WTC11 (cell line): Measurements from ENCODE around the gene SPNS1. TPM values are rescaled to one million over a fixed set of nuclear protein-coding genes. Genes with fewer than 3 reads are reported as not detected.

Experiments used
- ATAC-seq: fragments of 200-7000 bp; cut with Tn5 transposase; 2 replicates; pipeline ENCODE4 v1.10.0; 2021; ENCODE audit warnings: mild to moderate bottlenecking, moderate library complexity
- CTCF ChIA-PET: fragments of 300-600 bp; sonication (Branson Sonifier 250); formaldehyde crosslinking; loops from one replicate; lab custom pipeline; 2021; ENCODE audit warnings: antibody characterized with exemption; lab: Charles Lee
- POLR2A ChIA-PET: fragments of 350-600 bp; sonication (Branson Sonifier 250); formaldehyde crosslinking; loops from one replicate; lab custom pipeline; 2021; ENCODE audit warnings: antibody characterized with exemption; lab: Charles Lee
- DNase-seq: peaks from one replicate; pipeline ENCODE4 v3.0.0; 2021; ENCODE audit warnings: low spot score
- H3K27ac Mint-ChIP-seq: 2 replicates; pipeline ENCODE4 v1.8.0; 2021; ENCODE audit warnings: mixed read lengths
- H3K27me3 Mint-ChIP-seq: 2 replicates; pipeline ENCODE4 v1.8.0; 2021; ENCODE audit warnings: low read depth, mild to moderate bottlenecking, moderate library complexity, mixed read lengths
- H3K36me3 Mint-ChIP-seq: 2 replicates; pipeline ENCODE4 v1.8.0; 2021; ENCODE audit warnings: mixed read lengths
- H3K4me1 Mint-ChIP-seq: 2 replicates; pipeline ENCODE4 v1.8.0; 2022; ENCODE audit warnings: mixed read lengths
- H3K4me3 Mint-ChIP-seq: 2 replicates; pipeline ENCODE4 v1.8.0; 2021; ENCODE audit warnings: mild to moderate bottlenecking, moderate library complexity, mixed read lengths
- H3K9me3 Mint-ChIP-seq: 2 replicates; pipeline ENCODE4 v1.8.0; 2021; ENCODE audit warnings: mixed read lengths
- AR ChIP-seq: fragments of 250-450 bp; sonication (Bioruptor Pico); IDR thresholded peaks from 2 replicates; pipeline ENCODE4 v1.9.0; 2021; ENCODE audit warnings: mild to moderate bottlenecking
- CBFB ChIP-seq: sonication (generic); formaldehyde crosslinking; IDR thresholded peaks from 2 replicates; pipeline ENCODE4 v1.8.1; 2022; ENCODE audit warnings: mild to moderate bottlenecking, low read depth, missing genetic modification reagents
- CDX4 ChIP-seq: fragments of 250-450 bp; sonication (Bioruptor Pico); IDR thresholded peaks from 2 replicates; pipeline ENCODE4 v1.9.0; 2021; ENCODE audit warnings: moderate library complexity, mild to moderate bottlenecking, inconsistent platforms, borderline replicate concordance
- CREB1 ChIP-seq: sonication (generic); formaldehyde crosslinking; IDR thresholded peaks from 2 replicates; pipeline ENCODE4 v1.8.0; 2023; ENCODE audit warnings: mild to moderate bottlenecking, missing genetic modification reagents
- ERG ChIP-seq: fragments of 250-450 bp; sonication (Bioruptor Pico); IDR thresholded peaks from 2 replicates; pipeline ENCODE4 v1.8.0; 2021; ENCODE audit warnings: mild to moderate bottlenecking
- FOXJ3 ChIP-seq: sonication (generic); formaldehyde crosslinking; IDR thresholded peaks from 2 replicates; pipeline ENCODE4 v1.9.0; 2021; ENCODE audit warnings: missing genetic modification reagents, mild to moderate bottlenecking, borderline replicate concordance
- FOXK1 ChIP-seq: sonication (generic); formaldehyde crosslinking; IDR thresholded peaks from 2 replicates; pipeline ENCODE4 v1.8.0; 2022; ENCODE audit warnings: mild to moderate bottlenecking, moderate library complexity, missing genetic modification reagents
- GTF2I ChIP-seq: fragments of 250-450 bp; sonication (Bioruptor Pico); conservative IDR thresholded peaks from 2 replicates; pipeline ENCODE4 v1.4.0; 2021; ENCODE audit warnings: mild to moderate bottlenecking
- KAT7 ChIP-seq: sonication (generic); formaldehyde crosslinking; IDR thresholded peaks from 2 replicates; pipeline ENCODE4 v1.8.1; 2023; ENCODE audit warnings: missing genetic modification reagents, mild to moderate bottlenecking, borderline replicate concordance
- MYBL2 ChIP-seq: sonication (generic); formaldehyde crosslinking; IDR thresholded peaks from 2 replicates; pipeline ENCODE4 v1.8.1; 2023; ENCODE audit warnings: mild to moderate bottlenecking, moderate library complexity, missing genetic modification reagents
- NR1H2 ChIP-seq: sonication (generic); formaldehyde crosslinking; IDR thresholded peaks from 2 replicates; pipeline ENCODE4 v1.9.0; 2021; ENCODE audit warnings: mild to moderate bottlenecking, moderate library complexity, missing genetic modification reagents
- NR3C1 ChIP-seq: sonication (generic); formaldehyde crosslinking; conservative IDR thresholded peaks from 2 replicates; pipeline ENCODE4 v1.8.1; 2023; ENCODE audit warnings: low read depth, mild to moderate bottlenecking, missing genetic modification reagents
- SOX15 ChIP-seq: fragments of 250-450 bp; sonication (Bioruptor Pico); IDR thresholded peaks from 2 replicates; pipeline ENCODE4 v1.9.0; 2021; ENCODE audit warnings: mild to moderate bottlenecking
- SP1 ChIP-seq: sonication (generic); formaldehyde crosslinking; conservative IDR thresholded peaks from 2 replicates; pipeline ENCODE4 v1.8.1; 2022; ENCODE audit warnings: missing genetic modification reagents
- ZNF317 ChIP-seq: sonication (generic); formaldehyde crosslinking; IDR thresholded peaks from 2 replicates; pipeline ENCODE4 v1.8.1; 2023; ENCODE audit warnings: low read depth, mild to moderate bottlenecking, moderate library complexity, missing genetic modification reagents, borderline replicate concordance
- ZNF416 ChIP-seq: fragments of 250-450 bp; sonication (Bioruptor Pico); IDR thresholded peaks from 2 replicates; pipeline ENCODE4 v1.9.0; 2021; ENCODE audit warnings: mild to moderate bottlenecking, inconsistent platforms
- total RNA-seq: library from RNA; stranded (reverse); gene quantifications from 3 replicates; pipeline ENCODE4 v1.2.3, GENCODE V29; 2021
- TF ChIP-seq, protein P1 (sequence below): sonication (generic); formaldehyde crosslinking; IDR thresholded peaks from 2 replicates; pipeline ENCODE4 v1.8.0; 2022; ENCODE audit warnings: missing genetic modification reagents
- TF ChIP-seq, protein P2 (sequence below): sonication (generic); formaldehyde crosslinking; IDR thresholded peaks from 2 replicates; pipeline ENCODE4 v1.8.0; 2022; ENCODE audit warnings: mild to moderate bottlenecking, missing genetic modification reagents
- TF ChIP-seq, protein P3 (sequence below): sonication (generic); formaldehyde crosslinking; IDR thresholded peaks from 2 replicates; pipeline ENCODE4 v1.8.1; 2023; ENCODE audit warnings: mild to moderate bottlenecking, missing genetic modification reagents

Gene SPNS1
- total RNA-seq, 1 experiment from 2014 or later = 64.4 TPM

DNA sequence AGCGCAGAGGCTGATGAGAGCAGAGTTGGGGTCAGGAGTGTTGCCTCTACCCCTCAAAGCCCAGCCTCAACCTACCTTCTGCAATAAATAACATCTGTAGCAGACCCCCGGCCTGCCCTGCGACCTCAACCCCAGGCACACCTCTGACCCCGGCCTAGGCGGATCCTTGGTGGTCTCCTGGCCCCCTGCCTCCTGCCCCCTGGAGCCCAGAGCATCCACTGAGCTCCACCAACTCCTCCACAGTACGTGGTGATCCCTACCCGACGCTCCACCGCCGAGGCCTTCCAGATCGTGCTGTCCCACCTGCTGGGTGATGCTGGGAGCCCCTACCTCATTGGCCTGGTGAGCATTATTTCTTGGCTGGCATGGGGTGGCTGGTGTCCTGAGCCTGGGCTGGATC lies 8.4 kb downstream of the SPNS1 start (continued):
- TF ChIP-seq, protein P1, sequence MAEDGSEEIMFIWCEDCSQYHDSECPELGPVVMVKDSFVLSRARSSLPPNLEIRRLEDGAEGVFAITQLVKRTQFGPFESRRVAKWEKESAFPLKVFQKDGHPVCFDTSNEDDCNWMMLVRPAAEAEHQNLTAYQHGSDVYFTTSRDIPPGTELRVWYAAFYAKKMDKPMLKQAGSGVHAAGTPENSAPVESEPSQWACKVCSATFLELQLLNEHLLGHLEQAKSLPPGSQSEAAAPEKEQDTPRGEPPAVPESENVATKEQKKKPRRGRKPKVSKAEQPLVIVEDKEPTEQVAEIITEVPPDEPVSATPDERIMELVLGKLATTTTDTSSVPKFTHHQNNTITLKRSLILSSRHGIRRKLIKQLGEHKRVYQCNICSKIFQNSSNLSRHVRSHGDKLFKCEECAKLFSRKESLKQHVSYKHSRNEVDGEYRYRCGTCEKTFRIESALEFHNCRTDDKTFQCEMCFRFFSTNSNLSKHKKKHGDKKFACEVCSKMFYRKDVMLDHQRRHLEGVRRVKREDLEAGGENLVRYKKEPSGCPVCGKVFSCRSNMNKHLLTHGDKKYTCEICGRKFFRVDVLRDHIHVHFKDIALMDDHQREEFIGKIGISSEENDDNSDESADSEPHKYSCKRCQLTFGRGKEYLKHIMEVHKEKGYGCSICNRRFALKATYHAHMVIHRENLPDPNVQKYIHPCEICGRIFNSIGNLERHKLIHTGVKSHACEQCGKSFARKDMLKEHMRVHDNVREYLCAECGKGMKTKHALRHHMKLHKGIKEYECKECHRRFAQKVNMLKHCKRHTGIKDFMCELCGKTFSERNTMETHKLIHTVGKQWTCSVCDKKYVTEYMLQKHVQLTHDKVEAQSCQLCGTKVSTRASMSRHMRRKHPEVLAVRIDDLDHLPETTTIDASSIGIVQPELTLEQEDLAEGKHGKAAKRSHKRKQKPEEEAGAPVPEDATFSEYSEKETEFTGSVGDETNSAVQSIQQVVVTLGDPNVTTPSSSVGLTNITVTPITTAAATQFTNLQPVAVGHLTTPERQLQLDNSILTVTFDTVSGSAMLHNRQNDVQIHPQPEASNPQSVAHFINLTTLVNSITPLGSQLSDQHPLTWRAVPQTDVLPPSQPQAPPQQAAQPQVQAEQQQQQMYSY (CRISPR knock-in tag) = no peak
- no peak for TF ChIP-seq NR3C1
- TF ChIP-seq ZNF317 (CRISPR knock-in tag) = no peak
- TF ChIP-seq AR (CRISPR knock-in tag) = no peak
- TF ChIP-seq SOX15 (CRISPR knock-in tag) = no peak
- TF ChIP-seq, protein P2, sequence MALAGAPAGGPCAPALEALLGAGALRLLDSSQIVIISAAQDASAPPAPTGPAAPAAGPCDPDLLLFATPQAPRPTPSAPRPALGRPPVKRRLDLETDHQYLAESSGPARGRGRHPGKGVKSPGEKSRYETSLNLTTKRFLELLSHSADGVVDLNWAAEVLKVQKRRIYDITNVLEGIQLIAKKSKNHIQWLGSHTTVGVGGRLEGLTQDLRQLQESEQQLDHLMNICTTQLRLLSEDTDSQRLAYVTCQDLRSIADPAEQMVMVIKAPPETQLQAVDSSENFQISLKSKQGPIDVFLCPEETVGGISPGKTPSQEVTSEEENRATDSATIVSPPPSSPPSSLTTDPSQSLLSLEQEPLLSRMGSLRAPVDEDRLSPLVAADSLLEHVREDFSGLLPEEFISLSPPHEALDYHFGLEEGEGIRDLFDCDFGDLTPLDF (CRISPR knock-in tag) = no peak

DNA sequence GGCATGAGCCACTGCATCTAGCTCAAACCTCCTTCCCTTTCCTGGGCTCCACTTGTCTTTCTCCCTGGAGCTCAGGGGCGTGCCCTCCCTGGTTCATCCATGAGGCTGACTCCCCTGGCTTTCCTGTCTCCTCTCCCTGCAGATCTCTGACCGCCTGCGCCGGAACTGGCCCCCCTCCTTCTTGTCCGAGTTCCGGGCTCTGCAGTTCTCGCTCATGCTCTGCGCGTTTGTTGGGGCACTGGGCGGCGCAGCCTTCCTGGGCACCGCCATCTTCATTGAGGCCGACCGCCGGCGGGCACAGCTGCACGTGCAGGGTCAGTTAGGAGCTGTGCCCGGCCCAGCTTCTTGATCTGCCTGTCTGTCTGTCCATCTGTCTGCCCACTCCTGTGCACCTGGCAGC lies 9.1 kb downstream of the SPNS1 start:
- Mint-ChIP-seq H3K9me3 (peaks cover 11% of the 10 kb centered on the region), H3K4me1 (no peaks in the 10 kb centered on the region), H3K27me3 (no peaks in the 10 kb centered on the region), H3K36me3 (peaks cover 28% of the 10 kb centered on the region), H3K4me3 (no peak overlapping the region), H3K27ac (no peak overlapping the region)
- ATAC-seq (no peak), DNase-seq (no peak)
- TF ChIP-seq SP1 = no peak
- TF ChIP-seq CBFB (CRISPR knock-in tag) = no peak
- TF ChIP-seq ZNF317 (CRISPR knock-in tag) = no peak
- TF ChIP-seq CREB1 (CRISPR knock-in tag) = no peak
- TF ChIP-seq FOXJ3 = no peak
- no peak for TF ChIP-seq ZNF416 (CRISPR knock-in tag)
- no peak for TF ChIP-seq MYBL2 (CRISPR knock-in tag)
- no peak for TF ChIP-seq KAT7 (CRISPR knock-in tag)
- TF ChIP-seq FOXK1 (CRISPR knock-in tag) = no peak
- TF ChIP-seq NR1H2 = no peak
- TF ChIP-seq, protein P3, sequence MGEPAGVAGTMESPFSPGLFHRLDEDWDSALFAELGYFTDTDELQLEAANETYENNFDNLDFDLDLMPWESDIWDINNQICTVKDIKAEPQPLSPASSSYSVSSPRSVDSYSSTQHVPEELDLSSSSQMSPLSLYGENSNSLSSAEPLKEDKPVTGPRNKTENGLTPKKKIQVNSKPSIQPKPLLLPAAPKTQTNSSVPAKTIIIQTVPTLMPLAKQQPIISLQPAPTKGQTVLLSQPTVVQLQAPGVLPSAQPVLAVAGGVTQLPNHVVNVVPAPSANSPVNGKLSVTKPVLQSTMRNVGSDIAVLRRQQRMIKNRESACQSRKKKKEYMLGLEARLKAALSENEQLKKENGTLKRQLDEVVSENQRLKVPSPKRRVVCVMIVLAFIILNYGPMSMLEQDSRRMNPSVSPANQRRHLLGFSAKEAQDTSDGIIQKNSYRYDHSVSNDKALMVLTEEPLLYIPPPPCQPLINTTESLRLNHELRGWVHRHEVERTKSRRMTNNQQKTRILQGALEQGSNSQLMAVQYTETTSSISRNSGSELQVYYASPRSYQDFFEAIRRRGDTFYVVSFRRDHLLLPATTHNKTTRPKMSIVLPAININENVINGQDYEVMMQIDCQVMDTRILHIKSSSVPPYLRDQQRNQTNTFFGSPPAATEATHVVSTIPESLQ = no peak
- TF ChIP-seq CDX4 (CRISPR knock-in tag) = no peak
- no peak for TF ChIP-seq GTF2I
- TF ChIP-seq ERG (CRISPR knock-in tag) = no peak
- POLR2A ChIA-PET = no interaction called here
- CTCF ChIA-PET = interaction anchor here (0.6 to 0.8 kb wide), 2 partner anchors 10 to 64 kb away, joined by 3 read pairs; no protein-coding TSS in a partner anchor
